Activated naive CD4-positive, alpha-beta T cell treated with anti-CD3 and anti-CD28 coated beads for 36 hours (primary cell): ENCODE data around the gene DCAF10. TPM values are rescaled to one million over a fixed set of nuclear protein-coding genes. Genes with fewer than 3 reads are reported as not detected.
"Not testable (repeated sequence)": the region's sequence is repeated elsewhere in the genome, so short reads cannot be mapped to it uniquely, and the experiment has no call there.

ENCODE experiments used
- CTCF ChIA-PET: fragments of 350-600 bp; sonication (Branson Sonifier 250); formaldehyde crosslinking; loops from one replicate; lab custom pipeline; 2021; ENCODE audit warnings: antibody characterized with exemption; lab: Charles Lee
- DNase-seq: peaks from one replicate; pipeline ENCODE4 v3.0.0-alpha.2; 2020
- H3K27ac Mint-ChIP-seq: one replicate; pipeline ENCODE4 v1.8.0; 2021; ENCODE audit warnings: mild to moderate bottlenecking, mixed read lengths
- H3K27me3 Mint-ChIP-seq: one replicate; pipeline ENCODE4 v1.8.0; 2021; ENCODE audit warnings: low read depth, mixed read lengths
- H3K36me3 Mint-ChIP-seq: one replicate; pipeline ENCODE4 v1.8.0; 2021; ENCODE audit warnings: low read depth, mixed read lengths
- H3K4me1 Mint-ChIP-seq: one replicate; pipeline ENCODE4 v1.8.0; 2021; ENCODE audit warnings: low read depth, mixed read lengths
- H3K4me3 Mint-ChIP-seq: one replicate; pipeline ENCODE4 v1.8.0; 2021; ENCODE audit warnings: mild to moderate bottlenecking, moderate library complexity, mixed read lengths
- H3K9me3 Mint-ChIP-seq: one replicate; pipeline ENCODE4 v1.8.0; 2021; ENCODE audit warnings: mixed read lengths
- intact Hi-C: fragments of 100-400 bp; cut with micrococcal nuclease; formaldehyde crosslinking; loops from one replicate; pipeline ENCODE4 v1.15.1; 2023
- total RNA-seq, 2 experiments: library from RNA; stranded (reverse); gene quantifications; one replicate each; pipeline ENCODE4 v1.2.3, GENCODE V29; 2021

Gene DCAF10
- total RNA-seq, 2 experiments from 2014 or later = 9.4 to 10.9 TPM

- CTCF ChIA-PET = no interaction called here
- Mint-ChIP-seq H3K4me1 (peaks cover 33% of the 10 kb centered on the region), H3K27me3 (no peaks in the 10 kb centered on the region), H3K27ac (peak overlapping the region; percentile 54), H3K9me3 (no peaks in the 10 kb centered on the region), H3K36me3 (peaks cover 2% of the 10 kb centered on the region), H3K4me3 (no peak overlapping the region)
- intact Hi-C loops = no loop called here
- no peak for DNase-seq
These were observed 1.9 kb upstream of the DCAF10 start for GRCh38 chr9:37798677-37799076.

DNA sequence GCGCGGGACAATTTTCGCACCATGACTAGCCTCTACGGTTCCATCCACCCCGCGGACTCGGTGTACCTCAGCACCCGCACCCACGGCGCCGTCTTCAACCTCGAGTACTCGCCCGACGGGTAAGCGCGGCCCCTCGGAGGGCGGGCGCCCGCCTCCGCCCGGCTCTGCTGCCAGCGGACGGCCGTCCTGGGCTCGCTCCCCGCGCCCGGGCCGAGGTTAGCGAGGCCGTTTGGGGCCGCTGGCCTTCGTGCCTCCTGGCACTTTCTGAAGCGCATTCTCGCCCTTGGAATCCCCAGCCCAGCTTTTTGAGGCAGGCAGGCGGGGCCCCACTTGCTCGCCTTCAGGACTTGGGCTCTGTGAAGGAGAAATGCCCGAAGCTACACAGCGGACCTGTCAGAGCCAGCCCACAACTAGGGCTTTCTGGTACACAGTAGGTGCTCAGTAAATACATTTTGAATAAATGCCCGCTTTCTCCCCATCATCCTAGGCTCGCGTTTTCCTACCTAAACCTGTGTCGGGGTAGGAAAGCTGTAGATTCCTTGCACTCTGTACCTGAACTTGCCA is 772 bp downstream of the DCAF10 start:
- Mint-ChIP-seq H3K36me3 (peaks cover 2% of the 10 kb centered on the region), H3K4me1 (peaks cover 41% of the 10 kb centered on the region), H3K27me3 (no peaks in the 10 kb centered on the region), H3K9me3 (no peaks in the 10 kb centered on the region), H3K27ac (peak overlapping the region; percentile 18), H3K4me3 (peak overlapping the region; percentile 93)
- CTCF ChIA-PET = no interaction called here
- intact Hi-C loops = loop anchor here (2.0 kb wide), 1 partner anchor 209 kb away; the partner anchor contains the start of gene TOMM5
- DNase-seq = peak; percentile 25

DNA sequence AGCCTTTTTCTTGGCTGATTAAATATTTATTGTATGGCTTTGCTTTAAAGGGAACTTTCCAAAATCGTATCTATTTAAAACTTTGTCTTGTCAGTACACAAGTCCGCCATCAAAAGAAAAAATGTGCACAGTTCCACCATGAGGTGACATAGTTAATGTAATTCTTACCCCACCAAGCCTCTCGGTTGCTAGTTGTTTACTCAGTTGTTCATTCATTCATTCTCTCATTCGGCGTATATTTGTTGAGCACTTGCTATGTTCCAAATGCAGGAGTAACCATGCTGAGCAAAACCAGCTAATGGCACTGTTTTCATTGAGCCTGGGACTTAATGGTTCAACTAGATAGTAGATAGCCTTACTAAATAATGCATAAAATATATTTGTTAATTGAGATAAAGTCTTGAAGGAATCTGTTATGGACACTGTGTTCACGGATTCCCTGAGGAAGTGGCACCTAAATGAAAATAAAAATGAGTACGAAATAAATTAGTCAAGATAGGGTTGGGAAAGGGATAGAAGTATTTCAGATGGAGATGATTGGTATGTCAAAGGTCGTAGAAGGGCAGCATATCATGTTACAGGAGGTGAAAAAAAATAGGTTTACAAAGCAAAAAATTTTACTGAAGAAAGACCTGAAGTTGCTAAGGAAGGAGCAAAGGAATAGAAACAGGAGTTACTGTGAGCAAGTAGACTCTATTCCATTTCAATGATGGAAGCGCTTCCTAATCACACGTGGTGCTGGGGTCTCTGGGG is 1.5 kb downstream of the DCAF10 start:
- Mint-ChIP-seq H3K4me1 (peaks cover 44% of the 10 kb centered on the region), H3K36me3 (peaks cover 2% of the 10 kb centered on the region), H3K27me3 (no peaks in the 10 kb centered on the region), H3K4me3 (peak overlapping the region; percentile 93), H3K9me3 (no peaks in the 10 kb centered on the region), H3K27ac (no peak overlapping the region)
- no peak for DNase-seq
- intact Hi-C loops = loop anchor here (2.0 kb wide), 1 partner anchor 209 kb away; the partner anchor contains the start of gene TOMM5
- CTCF ChIA-PET = no interaction called here

GRCh38 chr9:37806271-37806670 is 5.7 kb downstream of the DCAF10 start:
- DNase-seq = no peak
- CTCF ChIA-PET = interaction anchor here (1.0 kb wide), 1 partner anchor 13 kb away, joined by 4 read pairs; no protein-coding TSS in a partner anchor
- H3K27me3 Mint-ChIP-seq = no peaks in the 10 kb centered on the region
- intact Hi-C loops = no loop called here
- H3K4me1 Mint-ChIP-seq = peaks cover 28% of the 10 kb centered on the region
- no peak overlapping the region for H3K4me3 Mint-ChIP-seq
- peaks cover 2% of the 10 kb centered on the region for H3K36me3 Mint-ChIP-seq
- no peaks in the 10 kb centered on the region for H3K9me3 Mint-ChIP-seq
- no peak overlapping the region for H3K27ac Mint-ChIP-seq

DNA sequence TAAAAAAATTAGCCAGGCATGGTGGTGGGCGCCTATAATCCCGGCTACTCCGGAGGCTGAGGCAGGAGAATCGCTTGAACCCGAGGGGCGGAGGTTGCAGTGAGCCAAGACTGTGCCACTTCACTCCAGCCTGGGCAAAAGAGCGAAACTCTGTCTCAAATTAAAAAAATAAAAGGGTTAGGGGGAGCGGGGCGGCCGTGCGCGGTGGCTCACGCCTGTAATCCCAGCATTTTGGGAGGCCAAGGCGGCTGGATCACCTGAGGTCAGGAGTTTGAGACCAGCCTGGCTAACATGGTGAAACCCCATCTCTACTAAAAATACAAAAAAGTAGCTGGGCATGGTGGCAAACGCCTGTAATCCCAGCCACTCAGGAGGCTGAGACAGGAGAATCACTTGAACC is 9.1 kb downstream of the DCAF10 start:
- H3K4me1 Mint-ChIP-seq = peaks cover 14% of the 10 kb centered on the region
- H3K9me3 Mint-ChIP-seq, intact Hi-C loops, DNase-seq, H3K4me3 Mint-ChIP-seq, H3K27me3 Mint-ChIP-seq, H3K36me3 Mint-ChIP-seq, H3K27ac Mint-ChIP-seq: not testable (repeated sequence)
- CTCF ChIA-PET = interaction anchor here (0.6 kb wide), 1 partner anchor 75 kb away, joined by 3 read pairs; no protein-coding TSS in a partner anchor

DNA sequence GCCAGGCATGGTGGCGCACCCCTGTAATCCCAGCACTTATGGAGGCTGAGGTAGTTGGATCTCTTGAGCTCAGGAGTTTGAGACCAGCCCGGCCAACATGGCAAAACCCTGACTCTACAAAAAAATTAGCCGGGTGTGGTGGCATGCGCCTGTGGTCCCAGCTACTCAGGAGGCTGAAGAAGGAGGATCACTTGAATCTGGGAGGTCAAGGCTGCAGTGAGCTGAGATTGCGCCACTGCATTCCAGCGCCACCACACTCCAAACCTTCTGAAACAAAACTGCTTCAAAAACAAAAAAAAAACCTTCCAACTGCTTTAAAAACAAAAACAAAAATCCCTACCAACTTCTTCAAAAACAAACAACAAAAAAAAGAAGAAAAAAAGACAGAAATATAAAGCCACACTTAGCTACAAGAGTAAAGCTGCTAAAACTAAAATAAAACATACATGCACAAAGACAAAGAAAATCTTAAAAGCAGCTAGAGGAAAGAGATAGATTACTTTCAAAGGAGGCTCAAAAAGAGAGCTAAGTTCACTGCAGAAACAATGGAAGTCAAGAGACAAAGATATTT is 11.4 kb downstream of the DCAF10 start:
- intact Hi-C loops = no loop called here
- H3K27ac Mint-ChIP-seq = peak overlapping the region; percentile 32
- no peak overlapping the region for H3K4me3 Mint-ChIP-seq

GRCh38 chr9:37812773-37813379 is 12.3 kb downstream of the DCAF10 start:
- Mint-ChIP-seq H3K27me3 (no peaks in the 10 kb centered on the region), H3K4me3 (no peak overlapping the region), H3K4me1 (peaks cover 6% of the 10 kb centered on the region), H3K9me3 (no peaks in the 10 kb centered on the region), H3K27ac (no peak overlapping the region), H3K36me3 (peaks cover 6% of the 10 kb centered on the region)
- CTCF ChIA-PET = interaction anchor here (1.0 kb wide), 1 partner anchor 18 kb away, joined by 3 read pairs; no protein-coding TSS in a partner anchor
- DNase-seq = no peak
- intact Hi-C loops = no loop called here

More for the DNA sequence above, 11.4 kb downstream of the DCAF10 start:
- H3K4me1 Mint-ChIP-seq = peaks cover 5% of the 10 kb centered on the region
- H3K36me3 Mint-ChIP-seq = peaks cover 7% of the 10 kb centered on the region
- no peak for DNase-seq
- CTCF ChIA-PET = interaction anchor here (0.7 kb wide), 1 partner anchor 219 kb away, joined by 3 read pairs; no protein-coding TSS in a partner anchor
- H3K9me3 Mint-ChIP-seq = no peaks in the 10 kb centered on the region
- H3K27me3 Mint-ChIP-seq = no peaks in the 10 kb centered on the region

DNA sequence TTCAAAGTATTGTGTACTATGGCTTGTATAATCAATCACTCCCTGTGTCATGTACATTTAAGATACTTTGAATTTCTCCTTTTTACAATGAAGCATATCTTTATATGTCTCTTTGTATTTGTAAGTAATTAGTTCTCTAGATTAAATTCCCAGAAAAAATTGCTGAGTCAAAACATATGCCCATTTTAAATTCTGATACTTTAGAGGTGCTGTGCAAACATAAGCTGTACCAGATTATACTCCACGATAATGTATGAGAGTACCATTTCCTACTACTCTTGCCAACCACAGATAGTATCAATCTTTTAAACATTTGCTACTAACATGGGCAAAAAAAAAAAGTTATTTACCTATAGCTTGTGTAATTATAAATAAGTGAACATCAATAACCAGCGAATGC is 18.3 kb downstream of the DCAF10 start:
- intact Hi-C loops = no loop called here
- Mint-ChIP-seq H3K36me3 (peaks cover 27% of the 10 kb centered on the region), H3K4me3 (no peak overlapping the region), H3K4me1 (peaks cover 1% of the 10 kb centered on the region), H3K27ac (no peak overlapping the region), H3K27me3 (no peaks in the 10 kb centered on the region), H3K9me3 (no peaks in the 10 kb centered on the region)
- DNase-seq = no peak
- CTCF ChIA-PET = interaction anchor here (0.6 to 0.9 kb wide), 3 partner anchors 13 to 1244 kb away, joined by 3 to 4 read pairs (median 4); no protein-coding TSS in a partner anchor

DNA sequence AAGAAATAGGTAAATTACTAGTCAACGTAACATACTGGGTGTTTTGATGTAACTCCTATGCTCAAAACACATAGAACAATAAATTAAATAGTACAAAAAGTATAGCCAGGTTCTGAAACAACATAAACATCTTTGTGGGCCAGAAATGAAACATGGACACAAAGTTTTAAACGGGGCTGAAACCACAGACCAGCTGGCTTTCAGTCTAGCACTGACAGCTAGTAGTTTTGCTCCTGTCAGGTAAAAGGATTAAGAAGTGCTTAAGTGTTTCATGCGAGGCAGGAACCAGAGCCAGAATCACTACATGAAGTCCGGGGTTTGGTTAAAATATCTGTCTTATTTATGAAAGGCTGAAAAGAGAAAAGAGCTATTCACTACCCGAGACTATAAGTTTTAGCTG is 19.5 kb downstream of the DCAF10 start:
- Mint-ChIP-seq H3K9me3 (no peaks in the 10 kb centered on the region), H3K4me3 (no peak overlapping the region), H3K4me1 (peaks cover 1% of the 10 kb centered on the region), H3K36me3 (peaks cover 36% of the 10 kb centered on the region), H3K27me3 (no peaks in the 10 kb centered on the region), H3K27ac (no peak overlapping the region)
- intact Hi-C loops = no loop called here
- CTCF ChIA-PET = no interaction called here
- DNase-seq = no peak

DNA sequence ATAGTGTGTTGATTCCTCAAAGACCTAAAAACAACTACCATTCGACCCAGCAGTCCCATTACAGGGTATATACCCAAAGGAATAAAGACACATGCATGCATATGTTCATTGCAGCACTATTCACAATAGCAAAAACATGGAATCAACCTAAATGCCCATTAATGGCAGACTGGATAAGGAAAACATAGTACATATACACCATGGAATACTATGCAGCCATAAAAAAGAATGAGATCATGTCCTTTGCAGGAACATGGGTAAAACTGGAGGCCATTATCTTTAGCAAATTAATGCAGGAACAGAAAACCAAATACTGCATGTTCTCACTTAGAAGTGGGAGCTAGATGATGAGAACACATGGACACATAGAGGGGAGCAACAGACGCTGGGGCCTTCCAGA is 24.6 kb downstream of the DCAF10 start:
- H3K27ac Mint-ChIP-seq, H3K4me3 Mint-ChIP-seq, intact Hi-C loops, DNase-seq, CTCF ChIA-PET, H3K9me3 Mint-ChIP-seq, H3K27me3 Mint-ChIP-seq, H3K4me1 Mint-ChIP-seq: not testable (repeated sequence)
- peaks cover 44% of the 10 kb centered on the region for H3K36me3 Mint-ChIP-seq

- Mint-ChIP-seq H3K27ac (no peak overlapping the region), H3K9me3 (no peaks in the 10 kb centered on the region), H3K4me1 (no peaks in the 10 kb centered on the region), H3K27me3 (no peaks in the 10 kb centered on the region), H3K36me3 (peaks cover 27% of the 10 kb centered on the region), H3K4me3 (no peak overlapping the region)
- intact Hi-C loops = no loop called here
- CTCF ChIA-PET = no interaction called here
- no peak for DNase-seq
These were observed 27.0 kb downstream of the DCAF10 start for GRCh38 chr9:37827483-37828165.

GRCh38 chr9:37835821-37836220 is 35.2 kb downstream of the DCAF10 start:
- intact Hi-C loops = no loop called here
- no peaks in the 10 kb centered on the region for H3K9me3 Mint-ChIP-seq
- CTCF ChIA-PET = interaction anchor here (0.7 kb wide), 1 partner anchor 76 kb away, joined by 4 read pairs; no protein-coding TSS in a partner anchor
- H3K36me3 Mint-ChIP-seq = no peaks in the 10 kb centered on the region
- peaks cover 13% of the 10 kb centered on the region for H3K4me1 Mint-ChIP-seq
- no peak overlapping the region for H3K4me3 Mint-ChIP-seq
- no peak for DNase-seq
- H3K27me3 Mint-ChIP-seq = no peaks in the 10 kb centered on the region
- no peak overlapping the region for H3K27ac Mint-ChIP-seq
